HG02759 (cell line): ENCODE data around the gene PCDH15.
"Not testable (repeated sequence)": the region's sequence is repeated elsewhere in the genome, so short reads cannot be mapped to it uniquely, and the experiment has no call there.

ENCODE experiments used
- ATAC-seq: cut with Tn5 transposase; IDR thresholded peaks from one replicate; pipeline ENCODE4 v1.9.1; 2021; ENCODE audit warnings: mild to moderate bottlenecking, moderate library complexity; ENCODE audit not compliant: unreplicated experiment

Gene PCDH15

GRCh38 chr10:54576541-54576940 lies 224.5 kb downstream of the PCDH15 start:
- ATAC-seq = no peak

GRCh38 chr10:54559498-54559897 lies 241.5 kb downstream of the PCDH15 start:
- no peak for ATAC-seq

- ATAC-seq = no peak
Observed at GRCh38 chr10:54554028-54554427, 247.0 kb downstream of the PCDH15 start.

- ATAC-seq = no peak
Observed at GRCh38 chr10:54550016-54550415, 251.0 kb downstream of the PCDH15 start.

GRCh38 chr10:54531296-54531695 lies 269.7 kb downstream of the PCDH15 start:
- no peak for ATAC-seq

- no peak for ATAC-seq
Observed at GRCh38 chr10:54530299-54530698, 270.7 kb downstream of the PCDH15 start.

- no peak for ATAC-seq
Observed at GRCh38 chr10:54525816-54526215, 275.2 kb downstream of the PCDH15 start.

GRCh38 chr10:54515244-54515643 lies 285.8 kb downstream of the PCDH15 start:
- not testable (repeated sequence) for ATAC-seq

GRCh38 chr10:54503863-54504262 lies 297.2 kb downstream of the PCDH15 start:
- no peak for ATAC-seq

GRCh38 chr10:54501929-54502328 lies 299.1 kb downstream of the PCDH15 start:
- ATAC-seq = no peak

- no peak for ATAC-seq
Observed at GRCh38 chr10:54496852-54497251, 304.2 kb downstream of the PCDH15 start.

- no peak for ATAC-seq
Observed at GRCh38 chr10:54487743-54488142, 313.3 kb downstream of the PCDH15 start.

GRCh38 chr10:54485971-54486370 lies 315.1 kb downstream of the PCDH15 start:
- no peak for ATAC-seq

- no peak for ATAC-seq
Observed at GRCh38 chr10:54484186-54484585, 316.8 kb downstream of the PCDH15 start.

- no peak for ATAC-seq
Observed at GRCh38 chr10:54478601-54479000, 322.4 kb downstream of the PCDH15 start.

- no peak for ATAC-seq
Observed at GRCh38 chr10:54477738-54478137, 323.3 kb downstream of the PCDH15 start.

- ATAC-seq = no peak
Observed at GRCh38 chr10:54470324-54470631, 330.8 kb downstream of the PCDH15 start.

- ATAC-seq = no peak
Observed at GRCh38 chr10:54469587-54470323, 331.3 kb downstream of the PCDH15 start.

GRCh38 chr10:54454271-54454670 lies 346.8 kb downstream of the PCDH15 start:
- ATAC-seq = no peak

- ATAC-seq = no peak
Observed at GRCh38 chr10:54449056-54449455, 352.0 kb downstream of the PCDH15 start.

- no peak for ATAC-seq
Observed at GRCh38 chr10:54444170-54444569, 356.9 kb downstream of the PCDH15 start.

- no peak for ATAC-seq
Observed at GRCh38 chr10:54441275-54441674, 359.8 kb downstream of the PCDH15 start.

GRCh38 chr10:54434782-54435181 lies 366.2 kb downstream of the PCDH15 start:
- ATAC-seq = no peak
